ENCODE measurements around the gene KLHL33. TPM values are rescaled to one million over a fixed set of nuclear protein-coding genes. Genes with fewer than 3 reads are reported as not detected.
"Not testable (repeated sequence)": the region's sequence is repeated elsewhere in the genome, so short reads cannot be mapped to it uniquely, and the experiment has no call there.

The KLHL33 gene
- total RNA-seq, 4 donors from 2014 or later, result 0.16 to 0.27 TPM; not detected in 2

- Histone ChIP-seq H3K4me1 (peaks cover 25 to 44% (median 32%) of the 10 kb centered on the region in 4 donors), H3K9me3 (no peaks in the 10 kb centered on the region), H3K36me3 (peaks cover 0 to 37% (median 13%) of the 10 kb centered on the region in 4 donors), H3K27me3 (no peaks in the 10 kb centered on the region), H3K27ac (peak overlapping the region; percentile 94 to 96 (median 94)), H3K4me3 (peak overlapping the region; percentile 59 to 76 (median 72))
- in situ Hi-C loops (cut with MboI; ENCODE audit: low pct_ligation_motif_present in 1 of 4, low pct_unique_long_range_greater_than_20kb in 1 of 4, low sequenced_read_pairs in 3 of 4), result loop anchor here in 2 of 4 donors (25.0 kb wide), 2 partner anchors 118 to 232 kb away; partner anchors contain the start of genes CCNB1IP1 (in 2 of the 2), PARP2 (in 2 of the 2), ANG (in 1 of the 2) and RNASE4 (in 1 of the 2)
- TF ChIP-seq POLR2A (IDR thresholded peaks at IDR 0.05) (peak; percentile 9), CTCF (IDR thresholded peaks at IDR 0.05) (no peak)
- intact Hi-C loops (cut with DNase I; ENCODE audit: low total_unique reads), result no loop called here
- DNase-seq, result no peak
- 0% methylated on average over 15 to 39 of the region's 39 CpGs for WGBS, 2 donors (ENCODE audit: low coverage in 1 of 2)
Observed at GRCh38 chr14:20455355-20456300, 19.7 kb upstream of the KLHL33 start.

DNA sequence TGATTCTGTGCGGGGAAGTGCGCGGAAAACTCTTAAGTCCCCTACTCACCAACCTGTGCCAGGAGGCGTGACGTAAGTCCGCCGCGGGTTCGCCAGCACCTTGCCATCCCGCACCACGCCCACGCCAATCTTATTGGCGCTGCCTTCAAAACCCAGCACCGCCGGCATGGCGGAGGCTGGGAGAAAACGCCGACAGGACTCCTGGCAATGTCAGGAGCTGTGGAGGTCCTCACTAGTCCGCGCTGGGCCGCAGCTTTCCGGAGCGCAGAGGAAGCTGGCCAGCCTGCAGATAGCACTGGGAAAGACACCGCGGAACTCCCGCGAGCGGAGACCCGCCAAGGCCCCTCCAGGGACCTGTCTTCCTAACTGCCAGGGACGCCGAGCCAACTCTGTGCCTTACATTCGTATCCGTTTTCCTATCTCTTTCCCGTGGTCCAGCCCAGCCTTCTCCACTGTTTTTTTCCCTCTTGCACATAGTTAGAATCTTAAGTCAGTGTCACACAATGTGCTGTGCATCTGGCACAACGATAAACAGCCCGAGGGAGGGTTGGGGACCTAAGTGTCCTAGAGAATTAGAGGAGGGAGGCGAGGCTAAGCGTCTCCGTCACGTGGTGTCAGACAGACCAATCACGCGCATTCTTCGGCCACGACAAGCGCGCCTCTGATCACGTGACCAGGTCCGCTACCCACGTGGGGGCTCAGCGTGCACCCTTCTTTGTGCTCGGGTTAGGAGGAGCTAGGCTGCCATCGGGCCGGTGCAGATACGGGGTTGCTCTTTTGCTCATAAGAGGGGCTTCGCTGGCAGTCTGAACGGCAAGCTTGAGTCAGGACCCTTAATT is 18.8 kb upstream of the KLHL33 start, which contains the start of the genes APEX1 and OSGEP:
APEX1 (plus strand) TSS at position 711 of the 839 bp plus-strand sequence. CDS start 420 bp downstream, outside the sequence.
OSGEP (minus strand) TSS at position 297 of the 839 bp plus-strand sequence; CDS start at position 168, 129 bp downstream.
- H3K4me3 ChIP-seq, result peak within 1 kb of the TSS; percentile 59 to 76 (median 72)

DNA sequence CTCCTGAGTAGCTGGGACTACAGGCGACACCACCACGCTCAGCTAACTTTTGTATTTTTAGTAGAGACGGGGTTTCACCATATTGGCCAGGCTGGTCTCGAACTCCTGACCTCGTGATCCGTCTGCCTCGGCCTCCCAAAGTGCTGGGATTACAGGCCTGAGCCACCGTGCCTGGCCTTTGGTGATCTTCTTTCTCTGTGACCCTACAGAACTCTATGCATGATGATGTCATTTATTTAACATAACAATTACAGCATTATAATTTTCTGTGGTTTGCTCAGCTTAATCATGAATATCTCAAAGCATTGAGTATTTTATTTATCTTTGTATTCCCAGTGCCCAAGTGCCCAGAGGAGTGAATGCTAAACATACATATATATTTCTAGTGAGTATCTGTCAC is 16.9 kb upstream of the KLHL33 start:
- intact Hi-C loops (cut with DNase I; ENCODE audit: low total_unique reads); H3K27me3 ChIP-seq; H3K9me3 ChIP-seq; DNase-seq; H3K27ac ChIP-seq; H3K4me3 ChIP-seq: not testable (repeated sequence)
- Histone ChIP-seq H3K4me1 (peaks cover 15 to 31% (median 21%) of the 10 kb centered on the region in 4 donors), H3K36me3 (peaks cover 0 to 45% (median 21%) of the 10 kb centered on the region in 4 donors)
- 80 to 89% methylated on average over 1 to 8 of the region's 8 CpGs for WGBS, 2 donors (ENCODE audit: low coverage in 1 of 2)
- in situ Hi-C loops (cut with MboI; ENCODE audit: low pct_ligation_motif_present in 1 of 4, low pct_unique_long_range_greater_than_20kb in 1 of 4, low sequenced_read_pairs in 3 of 4), result loop anchor here in 2 of 4 donors (25.0 kb wide), 2 partner anchors 116 to 234 kb away; partner anchors contain the start of genes CCNB1IP1 (in 2 of the 2), PARP2 (in 2 of the 2), ANG (in 1 of the 2) and RNASE4 (in 1 of the 2)

More for the DNA sequence above, 18.8 kb upstream of the KLHL33 start, which contains the start of the genes APEX1 and OSGEP:
- Histone ChIP-seq H3K9me3 (no peaks in the 10 kb centered on the region), H3K4me1 (peaks cover 16 to 35% (median 24%) of the 10 kb centered on the region in 4 donors), H3K36me3 (peaks cover 0 to 45% (median 16%) of the 10 kb centered on the region in 4 donors), H3K27ac (peak within 1 kb of the TSS; percentile 94 to 96 (median 94)), H3K27me3 (no peaks in the 10 kb centered on the region)
- TF ChIP-seq POLR2A (IDR thresholded peaks at IDR 0.05) (peak; percentile 93), EP300 (IDR thresholded peaks at IDR 0.05; ENCODE audit: low read depth) (no peak), CTCF (IDR thresholded peaks at IDR 0.05) (peak in 1 of 5 experiments; percentile 15), POLR2AphosphoS5 (IDR thresholded peaks at IDR 0.05) (peak; percentile 91 to 97 (median 92))
- intact Hi-C loops (cut with DNase I; ENCODE audit: low total_unique reads), result no loop called here
- in situ Hi-C loops (cut with MboI; ENCODE audit: low pct_ligation_motif_present in 1 of 4, low pct_unique_long_range_greater_than_20kb in 1 of 4, low sequenced_read_pairs in 3 of 4), result loop anchor here in 2 of 4 donors (25.0 kb wide), 2 partner anchors 117 to 233 kb away; partner anchors contain the start of genes CCNB1IP1 (in 2 of the 2), PARP2 (in 2 of the 2), ANG (in 1 of the 2) and RNASE4 (in 1 of the 2)
- WGBS, 2 donors (ENCODE audit: low coverage in 1 of 2), result 1% methylated on average over 53 of the region's 56 CpGs; no CpG with 5 or more reads in 1 of the 2 donors
- DNase-seq, result peak; percentile 99

DNA sequence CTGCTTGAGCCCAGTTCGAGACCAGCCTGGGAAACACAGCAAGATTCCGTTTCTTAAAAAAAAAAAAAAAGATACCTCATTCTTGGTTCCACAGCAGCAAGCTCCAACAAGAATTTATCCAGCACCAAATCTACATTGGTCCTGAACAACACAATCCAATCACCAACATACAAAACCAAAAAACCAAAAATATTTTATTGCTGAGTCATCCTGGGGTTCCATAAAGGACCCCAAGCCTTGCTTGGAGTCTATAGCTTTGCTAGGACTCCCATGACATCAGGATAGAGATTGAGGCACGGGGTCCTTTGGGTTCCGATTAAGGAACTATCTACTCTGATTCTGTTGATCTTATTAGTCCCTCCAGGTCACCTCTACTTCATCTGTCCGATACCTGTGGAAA is 10.9 kb upstream of the KLHL33 start:
- H3K36me3 ChIP-seq, result peaks cover 0 to 52% (median 23%) of the 10 kb centered on the region in 4 donors

GRCh38 chr14:20443650-20444049 is 7.7 kb upstream of the KLHL33 start:
- H3K36me3 ChIP-seq, result peaks cover 0 to 29% (median 11%) of the 10 kb centered on the region in 4 donors
- H3K4me3 ChIP-seq; H3K27me3 ChIP-seq; H3K4me1 ChIP-seq; in situ Hi-C loops (cut with MboI; ENCODE audit: low pct_ligation_motif_present in 1 of 4, low pct_unique_long_range_greater_than_20kb in 1 of 4, low sequenced_read_pairs in 3 of 4); DNase-seq; intact Hi-C loops (cut with DNase I; ENCODE audit: low total_unique reads); H3K27ac ChIP-seq; H3K9me3 ChIP-seq: not testable (repeated sequence)
- 90 to 100% methylated on average over 1 to 2 of the region's 4 CpGs for WGBS, 2 donors (ENCODE audit: low coverage in 1 of 2)

More for the DNA sequence above, 10.9 kb upstream of the KLHL33 start:
- in situ Hi-C loops (cut with MboI; ENCODE audit: low pct_ligation_motif_present in 1 of 4, low pct_unique_long_range_greater_than_20kb in 1 of 4, low sequenced_read_pairs in 3 of 4) (no loop called here), intact Hi-C loops (cut with DNase I; ENCODE audit: low total_unique reads) (no loop called here)
- TF ChIP-seq POLR2AphosphoS5 (IDR thresholded peaks at IDR 0.05) (no peak), POLR2A (IDR thresholded peaks at IDR 0.05) (no peak), EP300 (IDR thresholded peaks at IDR 0.05; ENCODE audit: low read depth) (no peak), CTCF (IDR thresholded peaks at IDR 0.05) (no peak)
- H3K27me3 ChIP-seq, result no peaks in the 10 kb centered on the region
- DNase-seq, result no peak
- 94 to 100% methylated on average over 1 to 5 of the region's 5 CpGs for WGBS, 2 donors (ENCODE audit: low coverage in 1 of 2)
- H3K27ac ChIP-seq, result no peak overlapping the region
- no peaks in the 10 kb centered on the region for H3K9me3 ChIP-seq
- H3K4me3 ChIP-seq, result no peak overlapping the region
- no peaks in the 10 kb centered on the region for H3K4me1 ChIP-seq
